PFSK-1 (cell line): ENCODE results near the gene BMI1.

ENCODE experiments used
- POLR2AphosphoS5 ChIP-seq: IDR thresholded peaks from 2 replicates; pipeline ENCODE4 v1.6.1; 2012; ENCODE audit warnings: low read depth, mild to moderate bottlenecking, control low read depth, low read length, moderate library complexity
- TAF1 ChIP-seq: IDR thresholded peaks from 2 replicates; pipeline ENCODE4 v1.6.1; 2012; ENCODE audit warnings: low read length, control low read depth, borderline replicate concordance; ENCODE audit not compliant: insufficient read depth
- TF ChIP-seq, protein P1 (sequence below), 2 experiments: IDR thresholded peaks; 2 replicates each; pipeline versions ENCODE4 v1.6.1 to v1.8.0; 2011 to 2012; ENCODE audit warnings: low read depth in 2 of 2, low read length in 2 of 2, control low read depth in 1 of 2, inconsistent platforms in 1 of 2, mild to moderate bottlenecking in 1 of 2, moderate library complexity in 1 of 2; ENCODE audit not compliant: insufficient read depth in 1 of 2

DNA sequence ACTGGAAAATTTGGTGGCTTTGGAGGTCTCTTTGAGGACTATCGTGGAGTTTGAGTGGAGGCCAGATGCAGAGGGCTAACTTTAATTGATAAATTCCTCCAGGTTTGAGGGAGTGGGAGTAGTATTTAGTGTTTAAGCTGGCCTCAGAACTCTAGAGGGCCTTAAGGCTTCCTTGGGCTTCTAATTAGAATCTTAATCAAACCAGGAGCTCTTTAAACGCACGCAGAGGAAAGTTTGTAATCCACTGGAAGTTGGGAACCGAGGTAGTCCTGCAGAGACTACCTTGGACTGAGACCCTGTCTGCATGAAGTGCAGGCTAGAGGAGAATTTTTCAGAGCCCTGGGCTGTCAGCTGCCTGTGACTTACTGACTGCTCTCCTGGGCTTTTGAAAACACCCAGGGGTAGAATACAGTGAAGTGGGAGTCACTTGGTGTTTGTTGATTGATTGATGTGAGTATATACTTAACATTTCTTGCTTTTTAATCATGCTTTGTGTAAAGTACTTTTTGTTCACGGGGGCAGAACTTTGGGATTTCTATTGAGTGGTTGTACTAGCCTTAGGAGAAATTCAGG lies 30.3 kb downstream of the BMI1 start:
- TF ChIP-seq, protein P1, sequence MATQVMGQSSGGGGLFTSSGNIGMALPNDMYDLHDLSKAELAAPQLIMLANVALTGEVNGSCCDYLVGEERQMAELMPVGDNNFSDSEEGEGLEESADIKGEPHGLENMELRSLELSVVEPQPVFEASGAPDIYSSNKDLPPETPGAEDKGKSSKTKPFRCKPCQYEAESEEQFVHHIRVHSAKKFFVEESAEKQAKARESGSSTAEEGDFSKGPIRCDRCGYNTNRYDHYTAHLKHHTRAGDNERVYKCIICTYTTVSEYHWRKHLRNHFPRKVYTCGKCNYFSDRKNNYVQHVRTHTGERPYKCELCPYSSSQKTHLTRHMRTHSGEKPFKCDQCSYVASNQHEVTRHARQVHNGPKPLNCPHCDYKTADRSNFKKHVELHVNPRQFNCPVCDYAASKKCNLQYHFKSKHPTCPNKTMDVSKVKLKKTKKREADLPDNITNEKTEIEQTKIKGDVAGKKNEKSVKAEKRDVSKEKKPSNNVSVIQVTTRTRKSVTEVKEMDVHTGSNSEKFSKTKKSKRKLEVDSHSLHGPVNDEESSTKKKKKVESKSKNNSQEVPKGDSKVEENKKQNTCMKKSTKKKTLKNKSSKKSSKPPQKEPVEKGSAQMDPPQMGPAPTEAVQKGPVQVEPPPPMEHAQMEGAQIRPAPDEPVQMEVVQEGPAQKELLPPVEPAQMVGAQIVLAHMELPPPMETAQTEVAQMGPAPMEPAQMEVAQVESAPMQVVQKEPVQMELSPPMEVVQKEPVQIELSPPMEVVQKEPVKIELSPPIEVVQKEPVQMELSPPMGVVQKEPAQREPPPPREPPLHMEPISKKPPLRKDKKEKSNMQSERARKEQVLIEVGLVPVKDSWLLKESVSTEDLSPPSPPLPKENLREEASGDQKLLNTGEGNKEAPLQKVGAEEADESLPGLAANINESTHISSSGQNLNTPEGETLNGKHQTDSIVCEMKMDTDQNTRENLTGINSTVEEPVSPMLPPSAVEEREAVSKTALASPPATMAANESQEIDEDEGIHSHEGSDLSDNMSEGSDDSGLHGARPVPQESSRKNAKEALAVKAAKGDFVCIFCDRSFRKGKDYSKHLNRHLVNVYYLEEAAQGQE (IDR thresholded peaks at IDR 0.05; ENCODE audit: insufficient read depth in 1 of 2, low read depth in 2 of 2, low read length in 2 of 2), result no peak
- TF ChIP-seq TAF1 (no peak), POLR2AphosphoS5 (no peak)
